HG02970 (cell line): ENCODE measurements around the gene MATN1.

ENCODE experiments used
- ATAC-seq: cut with Tn5 transposase; IDR thresholded peaks from one replicate; pipeline ENCODE4 v1.9.1; 2021; ENCODE audit warnings: mild to moderate bottlenecking, moderate library complexity, moderate number of reproducible peaks; ENCODE audit not compliant: unreplicated experiment, low FRiP score

Gene MATN1

DNA sequence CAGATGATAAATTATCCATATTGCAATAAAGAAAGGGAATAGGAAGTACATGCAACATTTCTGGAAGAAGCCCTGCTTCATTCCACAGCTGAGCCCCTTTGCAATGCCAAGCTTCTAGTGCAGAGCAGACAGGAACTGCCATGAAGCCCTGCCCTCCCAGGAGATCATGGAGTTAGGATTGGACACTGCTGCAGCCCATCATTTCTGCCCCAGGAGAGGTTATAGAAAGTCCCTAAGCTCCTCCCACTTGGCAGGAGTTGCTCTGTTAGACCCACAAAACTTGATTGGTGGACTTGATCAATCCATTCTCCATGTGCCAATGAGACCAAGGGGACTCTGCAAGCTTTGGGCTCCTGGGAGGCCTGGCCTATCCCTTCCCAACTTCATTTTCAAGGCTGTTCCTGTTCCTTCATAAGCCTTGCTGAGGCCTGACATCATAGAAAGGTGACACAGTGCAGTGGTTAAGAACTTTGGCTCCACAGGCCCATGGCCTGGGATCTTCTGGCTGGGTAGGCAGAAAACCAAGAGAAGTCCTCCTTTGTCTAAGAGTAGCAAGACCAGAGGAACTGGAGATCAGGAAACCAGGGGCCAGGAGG, 35.5 kb upstream of the MATN1 start:
- ATAC-seq = no peak

DNA sequence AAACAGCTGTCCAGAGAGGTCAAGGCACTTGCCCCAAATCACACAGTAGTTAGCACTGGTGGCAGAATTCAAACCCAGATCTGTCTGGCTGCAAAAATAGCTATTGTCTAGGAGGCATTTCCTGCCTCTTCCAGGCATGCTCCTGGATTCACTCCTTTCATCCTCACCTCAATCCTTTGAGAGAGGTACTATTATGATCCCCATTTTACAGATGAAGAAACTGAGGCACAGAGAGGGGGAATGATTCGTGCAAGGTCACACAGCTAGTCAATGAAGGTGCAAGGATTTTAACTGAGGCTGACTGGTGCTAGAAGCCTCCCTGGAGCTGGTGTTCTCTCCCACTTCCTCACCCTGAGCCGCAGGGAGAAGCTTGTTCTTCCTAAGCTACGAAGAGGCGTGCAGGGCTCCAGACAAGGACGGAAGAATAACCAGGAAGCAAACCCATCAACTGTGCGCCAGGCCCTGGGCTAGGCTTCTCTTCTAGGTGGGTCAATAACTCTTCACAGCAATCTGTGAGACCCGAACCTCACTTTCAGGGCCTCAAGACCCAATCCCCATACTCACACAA, 34.8 kb upstream of the MATN1 start:
- no peak for ATAC-seq

DNA sequence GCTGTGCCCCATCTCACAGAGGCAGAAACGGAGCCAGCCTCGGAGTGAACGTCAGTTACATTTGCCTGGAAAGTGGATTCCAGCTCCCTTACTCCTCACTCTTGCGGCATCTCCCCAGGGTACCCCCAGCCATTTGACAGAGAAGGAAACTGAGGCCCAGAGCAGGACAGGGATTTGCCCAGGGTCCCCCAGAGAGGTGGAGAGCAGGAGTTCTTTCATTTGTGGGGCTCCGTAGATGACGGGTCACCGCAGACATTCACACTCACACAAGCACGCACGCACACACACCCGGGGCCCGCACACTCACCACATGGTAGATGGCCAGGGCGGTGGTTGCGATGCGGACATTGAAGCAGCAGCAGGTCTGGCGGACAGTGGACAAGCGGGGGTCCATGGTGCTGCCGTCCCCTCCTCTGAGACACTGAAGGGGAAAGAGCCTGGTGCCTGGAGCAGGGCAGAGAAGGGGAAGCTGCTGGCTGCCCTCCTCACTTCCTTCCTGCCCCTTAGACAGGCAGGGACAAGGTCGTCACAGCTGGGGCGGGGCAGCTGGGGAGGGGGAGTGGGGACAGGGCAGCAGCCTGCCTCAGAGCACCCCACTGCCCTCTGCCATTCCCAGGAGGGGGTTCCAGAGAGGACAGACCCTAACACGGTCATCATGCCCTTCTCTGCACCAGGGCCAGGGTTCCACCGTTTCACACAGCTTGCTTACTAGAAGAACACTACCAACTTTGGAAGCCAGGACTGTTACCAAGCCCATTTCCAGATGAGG, 34.2 kb upstream of the MATN1 start, which contains the start of gene LAPTM5:
Gene LAPTM5, minus strand, starts transcription at position 423 of the 769 bp plus-strand sequence. Its CDS starts 29 bp downstream, at position 394.
- no peak for ATAC-seq

DNA sequence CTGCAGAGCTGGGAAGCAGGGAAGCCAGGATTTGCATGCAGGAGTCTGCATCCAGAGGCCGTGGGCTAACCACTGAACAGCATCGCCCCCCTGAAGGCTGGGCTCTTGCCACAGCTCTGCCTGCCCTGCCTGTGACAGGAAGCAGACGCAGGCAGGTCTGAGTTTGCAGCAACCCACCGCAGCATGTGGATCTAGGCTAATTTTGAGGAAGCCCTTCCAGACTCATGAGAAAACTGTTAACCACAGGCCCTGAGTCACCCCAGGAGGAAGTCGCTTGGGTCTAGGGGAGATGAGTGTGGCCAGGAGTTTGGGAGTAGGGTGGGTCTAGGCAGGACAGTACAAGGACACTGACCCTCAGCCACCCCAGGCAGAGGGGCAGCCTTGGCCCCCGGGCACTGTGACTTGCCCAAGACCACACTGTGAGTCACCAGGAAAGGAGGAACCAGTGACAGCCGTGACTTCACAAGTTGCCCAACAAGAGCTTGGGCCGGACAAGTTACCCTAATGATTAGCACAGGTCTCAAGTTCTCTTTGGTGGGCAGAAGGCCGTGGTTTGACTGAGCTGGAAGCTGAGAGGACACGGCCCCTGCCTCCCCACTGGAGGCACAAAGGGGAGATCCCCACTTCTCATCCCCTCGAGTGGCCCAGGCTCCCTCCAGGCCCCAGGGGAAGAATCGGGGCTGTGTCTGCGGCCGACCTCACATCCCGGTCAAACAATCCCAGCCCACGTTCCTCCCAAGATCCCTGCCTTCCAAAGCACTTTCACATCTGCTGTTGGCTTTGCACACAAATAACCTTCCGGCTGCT, 33.4 kb upstream of the MATN1 start:
- no peak for ATAC-seq

DNA sequence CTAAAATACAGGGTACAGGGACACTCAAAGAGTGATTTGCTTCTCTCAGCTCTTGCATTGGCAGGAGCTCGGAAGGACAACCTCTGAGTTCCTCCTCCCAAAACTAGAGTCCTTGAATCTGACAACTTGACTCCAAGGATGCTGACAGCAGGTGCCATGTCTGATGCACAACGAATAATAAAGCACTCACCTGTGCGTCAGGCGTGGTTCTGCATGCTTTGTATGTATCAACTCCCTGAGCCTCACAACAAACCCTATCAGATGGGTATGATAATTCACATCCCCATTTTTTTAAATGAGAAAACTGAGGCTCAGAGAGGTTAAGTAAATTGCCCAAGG, 32.8 kb upstream of the MATN1 start:
- ATAC-seq = no peak

DNA sequence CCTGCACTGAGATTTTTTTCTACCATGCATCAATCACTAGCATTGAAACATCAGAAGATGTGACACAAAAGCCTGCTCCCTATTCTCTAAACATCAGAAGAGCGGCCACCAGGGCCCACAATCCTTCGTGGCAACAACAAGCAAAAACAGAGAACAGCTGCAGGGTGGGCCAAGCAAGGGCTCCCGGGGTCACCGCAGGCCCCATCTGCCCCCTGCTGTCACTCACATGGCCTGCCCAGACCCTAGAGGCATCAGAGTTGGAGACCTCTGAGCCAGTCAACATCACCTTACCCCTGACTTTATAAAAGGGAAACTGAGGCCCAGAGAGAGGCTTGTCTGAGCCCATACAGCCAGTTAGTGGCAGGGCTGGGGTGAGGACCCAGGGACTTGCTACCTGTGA, 32.4 kb upstream of the MATN1 start:
- no peak for ATAC-seq

DNA sequence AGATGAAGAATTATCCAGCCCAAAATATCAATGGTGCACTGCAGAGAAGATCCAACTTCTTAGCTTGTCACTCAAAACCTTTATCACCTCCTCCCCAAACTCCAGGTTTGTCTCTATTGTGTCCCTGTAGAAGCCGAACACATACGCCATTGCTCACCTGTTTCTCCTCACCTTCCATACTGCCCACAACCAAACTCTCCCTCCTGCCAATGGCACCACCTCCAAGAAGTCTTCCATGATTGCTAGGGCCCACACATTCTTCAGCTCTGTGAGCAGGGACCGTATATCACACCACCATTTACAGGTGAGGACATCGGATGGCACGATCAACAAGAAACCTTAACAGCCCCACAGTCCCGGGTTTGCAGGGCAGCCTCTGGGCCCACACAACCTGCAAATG, 31.9 kb upstream of the MATN1 start:
- no peak for ATAC-seq

DNA sequence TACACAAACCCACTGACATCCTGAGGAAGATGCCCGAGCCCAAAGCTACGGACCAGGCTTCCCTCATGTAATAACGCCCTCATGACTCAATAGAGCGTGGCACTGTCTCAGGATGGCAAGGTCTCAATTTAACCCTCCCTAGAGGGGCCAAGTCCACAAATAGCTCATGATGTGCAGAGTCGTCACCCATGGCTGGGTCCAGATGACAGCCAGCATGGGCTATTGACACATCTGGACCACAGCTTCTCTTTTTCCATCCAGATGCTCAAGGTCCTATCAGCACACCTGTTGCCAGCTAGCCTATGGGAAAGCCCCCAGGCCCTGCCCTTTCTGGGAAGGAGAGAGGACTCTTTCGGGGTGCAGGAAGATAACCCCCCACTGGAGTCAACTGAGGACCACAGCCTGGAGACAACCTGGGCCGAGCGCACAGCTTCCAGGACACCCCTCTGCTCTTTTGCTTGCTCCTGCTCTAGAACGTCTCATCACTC, 31.3 kb upstream of the MATN1 start:
- ATAC-seq = no peak

DNA sequence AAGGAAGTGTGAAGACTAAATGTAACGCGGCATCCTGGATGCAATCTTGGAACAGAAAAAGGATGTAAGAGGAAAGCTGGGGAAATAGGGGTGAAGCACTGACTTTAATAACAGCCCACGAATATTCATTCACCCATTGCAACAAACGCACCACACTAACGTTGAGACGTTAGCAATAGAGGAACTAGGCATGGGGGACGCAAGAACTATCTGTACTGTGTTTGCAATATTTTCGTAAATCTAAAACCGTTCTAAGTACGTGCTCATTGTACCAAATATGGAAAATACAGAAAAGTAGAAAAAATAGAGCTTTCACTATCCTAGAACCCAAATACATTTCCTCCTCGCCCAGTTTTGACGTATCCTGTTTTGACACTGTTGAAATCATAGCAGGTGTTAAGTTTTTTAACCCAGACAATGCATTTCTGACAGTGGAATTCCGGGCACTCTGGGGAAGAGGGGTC, 30.3 kb upstream of the MATN1 start:
- no peak for ATAC-seq

DNA sequence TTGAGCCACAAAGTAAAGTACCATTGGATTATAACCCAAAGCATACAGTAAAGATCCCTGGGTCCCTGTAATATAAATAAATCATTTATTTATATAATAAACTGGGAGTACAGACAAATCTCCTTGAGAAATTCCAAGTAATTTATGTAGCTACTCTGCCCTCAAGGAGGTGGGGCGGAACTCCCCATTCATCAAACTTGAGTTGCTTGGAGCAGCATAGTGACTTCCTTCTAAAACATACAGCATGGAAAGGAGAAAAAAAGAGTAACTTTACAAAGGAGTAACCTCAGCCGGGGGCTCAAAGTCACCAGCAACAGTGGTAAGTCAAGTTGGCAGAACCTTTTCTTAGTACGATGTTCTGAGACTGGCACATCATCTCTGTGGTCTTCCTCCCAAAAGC, 29.7 kb upstream of the MATN1 start:
- ATAC-seq = no peak

DNA sequence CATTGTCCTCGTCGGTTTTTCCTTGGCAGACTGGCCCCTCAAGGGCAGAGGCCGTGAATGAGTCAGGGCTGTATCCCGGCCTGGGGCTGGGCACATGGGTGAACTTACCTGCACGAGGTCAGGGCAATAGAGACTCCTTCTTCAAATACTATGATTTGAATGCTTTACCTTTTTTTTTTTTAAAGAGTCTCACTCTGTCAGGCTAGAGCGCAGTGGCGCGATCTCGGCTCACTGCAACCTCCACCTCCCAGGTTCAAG, 29.2 kb upstream of the MATN1 start:
- no peak for ATAC-seq

DNA sequence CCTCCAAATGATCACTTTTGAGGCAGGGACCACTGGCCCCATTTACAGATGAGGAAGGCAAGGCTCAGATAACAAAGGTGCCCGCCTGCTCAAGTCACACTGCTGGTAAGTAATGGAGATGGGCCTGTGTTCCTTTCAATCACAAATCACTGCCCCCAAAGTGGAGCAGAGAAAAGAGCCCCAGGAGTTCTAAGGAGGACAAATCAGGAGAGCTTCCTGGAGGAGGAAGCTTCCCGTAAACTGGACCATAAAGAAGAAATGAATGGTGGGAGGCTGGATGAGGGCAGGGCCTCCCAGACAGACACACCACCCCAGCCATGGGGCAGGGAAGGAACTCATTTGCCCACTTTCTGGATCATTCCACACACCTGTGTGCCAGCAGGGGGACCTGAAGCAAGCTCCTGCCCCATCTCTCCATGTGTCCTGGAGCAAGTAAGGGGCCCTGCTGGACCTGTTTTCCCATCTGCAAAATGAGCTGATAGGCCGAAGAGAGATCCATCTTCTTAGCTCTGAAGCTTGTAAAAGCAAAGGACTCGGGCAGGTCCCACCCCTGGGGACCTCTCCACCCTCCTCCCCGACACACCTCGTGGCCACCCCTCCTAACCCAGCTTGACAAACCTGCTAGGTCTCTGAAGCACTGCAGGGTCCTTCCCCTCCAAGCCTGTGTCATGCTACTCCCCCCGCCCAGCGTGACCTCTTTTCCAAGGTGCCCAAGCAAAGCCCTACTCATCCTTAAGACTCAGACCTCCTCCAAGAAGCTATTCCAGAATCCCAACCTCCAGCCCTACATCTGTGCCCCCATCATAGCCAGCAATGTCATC, 28.7 kb upstream of the MATN1 start:
- ATAC-seq = no peak

DNA sequence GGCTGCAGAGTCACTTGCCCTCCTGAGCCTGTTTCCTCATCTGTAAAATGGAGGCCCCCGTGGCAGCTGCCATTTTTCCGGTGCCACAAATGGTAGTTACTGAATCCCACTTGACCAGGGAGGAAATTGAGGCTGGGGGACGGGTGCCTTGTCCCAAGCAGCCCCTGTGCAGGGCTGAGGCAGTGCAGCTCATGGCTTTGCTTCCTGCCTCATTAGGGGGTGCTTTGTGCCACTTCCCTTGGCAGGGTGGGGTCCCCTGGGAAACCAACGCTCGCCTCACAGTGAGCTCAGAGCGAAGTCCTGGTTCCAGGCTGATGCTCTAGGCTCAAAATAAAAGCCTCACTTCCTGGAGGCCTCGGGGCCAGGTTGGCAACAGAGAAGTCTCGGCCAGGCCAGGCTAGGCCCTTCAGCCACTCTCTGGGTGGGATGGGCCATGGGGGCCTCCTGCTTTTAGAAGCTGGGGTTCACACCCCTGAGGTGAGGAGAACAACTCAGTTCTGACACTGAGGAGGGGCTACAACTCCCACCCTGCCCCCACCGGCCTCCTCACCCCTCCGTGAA, 27.4 kb upstream of the MATN1 start:
- no peak for ATAC-seq

DNA sequence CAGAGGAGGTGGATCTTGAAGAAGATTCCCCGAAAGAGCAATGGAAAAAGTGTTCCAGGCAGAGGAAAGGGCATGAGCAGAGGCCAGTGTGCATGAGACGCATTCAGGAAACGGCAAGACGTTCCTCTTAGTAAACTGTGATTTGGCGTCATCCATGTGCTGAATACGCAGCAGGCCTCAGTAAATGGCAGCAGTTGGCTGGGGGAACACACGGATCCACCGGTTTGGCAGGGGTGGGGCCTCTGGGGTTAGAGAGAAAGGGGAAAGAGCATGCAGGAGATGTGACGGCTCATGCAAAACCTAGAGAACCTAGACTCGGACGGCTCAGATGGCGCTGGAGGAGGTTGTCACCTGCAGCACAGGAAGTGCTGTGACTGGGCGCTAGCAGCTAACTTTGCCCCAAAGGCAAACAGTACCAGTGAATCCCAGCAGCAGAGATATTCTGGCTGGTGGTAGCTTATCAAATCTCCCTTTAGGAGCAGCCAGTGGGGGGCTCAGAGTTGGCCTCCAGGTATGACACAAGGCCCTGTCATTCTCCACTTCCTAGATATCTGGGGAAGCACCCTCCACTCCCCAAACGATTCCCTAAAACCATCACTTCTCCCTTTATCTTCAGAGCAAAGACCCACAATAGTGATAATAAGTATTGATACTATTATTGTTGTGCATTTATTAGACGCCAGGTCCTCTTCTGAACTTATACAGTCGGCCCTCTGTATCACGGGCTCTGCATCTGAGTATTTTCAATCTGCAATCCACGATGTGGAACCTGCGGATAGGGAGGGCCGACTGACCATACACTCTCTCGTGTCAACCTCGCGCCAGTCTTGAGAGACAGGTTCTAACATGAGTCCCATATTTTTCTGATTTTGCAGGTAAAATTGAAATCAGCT, 26.6 kb upstream of the MATN1 start:
- ATAC-seq = no peak

DNA sequence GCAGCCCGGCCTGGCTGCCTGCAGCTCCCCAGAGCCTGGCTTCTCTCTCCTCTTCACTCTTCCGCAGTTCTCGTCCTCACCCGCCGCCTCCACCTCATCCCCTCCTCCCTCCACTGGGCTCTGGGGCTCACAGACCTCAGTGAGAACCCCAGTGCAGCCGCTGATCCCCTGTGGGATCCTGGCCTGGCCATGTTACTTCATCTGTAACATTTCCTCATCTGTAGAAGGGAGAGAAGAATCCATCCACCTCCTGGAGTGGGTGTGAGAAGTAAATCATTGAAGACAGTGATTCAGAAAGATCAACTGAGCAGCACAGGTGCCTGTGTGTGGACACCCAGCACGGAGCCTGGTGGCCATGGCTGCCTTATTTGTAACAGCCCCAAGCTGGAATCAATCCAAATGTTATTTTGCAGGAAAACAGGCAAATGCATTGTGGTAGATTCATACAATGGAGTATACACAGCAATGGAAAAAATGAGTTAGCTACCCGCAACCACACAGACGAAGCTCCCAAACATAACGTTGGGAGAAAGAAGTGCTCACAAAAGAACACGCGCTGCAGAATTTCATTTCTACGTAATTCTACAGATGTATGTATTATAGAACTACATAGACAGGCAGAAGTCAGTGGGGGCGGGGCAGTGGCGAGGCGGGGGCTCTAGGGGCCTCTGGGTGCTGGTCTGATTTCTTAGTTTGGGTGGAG, 25.5 kb upstream of the MATN1 start:
- no peak for ATAC-seq

DNA sequence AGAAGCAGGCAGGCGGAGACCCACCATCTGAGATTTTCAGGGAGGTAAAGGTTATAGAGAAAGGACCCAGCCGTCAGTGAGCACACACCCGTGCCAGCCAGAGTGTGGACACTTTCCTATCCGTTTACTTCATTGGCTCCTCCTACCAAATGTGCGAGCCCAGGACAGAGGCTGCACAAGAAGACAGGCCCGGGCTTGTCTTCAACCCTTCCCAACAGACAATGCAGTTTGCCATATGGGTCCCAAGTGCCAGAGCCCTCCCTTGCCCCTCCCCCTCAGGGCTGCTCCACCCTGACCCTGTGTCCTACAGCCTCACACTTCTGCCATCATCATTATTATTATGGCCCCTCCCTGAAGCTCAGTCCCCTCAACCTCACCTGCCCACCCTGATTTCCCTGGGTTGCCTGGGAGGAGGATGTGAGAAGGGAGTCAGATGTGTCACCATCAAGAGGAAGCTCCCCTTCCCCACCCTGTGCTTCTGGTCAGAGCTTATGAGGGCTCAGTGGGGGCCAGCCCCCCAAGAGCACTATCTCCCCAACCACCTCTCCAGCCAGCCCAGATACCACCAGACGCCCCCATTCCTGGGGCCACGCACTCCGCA, 24.8 kb upstream of the MATN1 start:
- no peak for ATAC-seq

DNA sequence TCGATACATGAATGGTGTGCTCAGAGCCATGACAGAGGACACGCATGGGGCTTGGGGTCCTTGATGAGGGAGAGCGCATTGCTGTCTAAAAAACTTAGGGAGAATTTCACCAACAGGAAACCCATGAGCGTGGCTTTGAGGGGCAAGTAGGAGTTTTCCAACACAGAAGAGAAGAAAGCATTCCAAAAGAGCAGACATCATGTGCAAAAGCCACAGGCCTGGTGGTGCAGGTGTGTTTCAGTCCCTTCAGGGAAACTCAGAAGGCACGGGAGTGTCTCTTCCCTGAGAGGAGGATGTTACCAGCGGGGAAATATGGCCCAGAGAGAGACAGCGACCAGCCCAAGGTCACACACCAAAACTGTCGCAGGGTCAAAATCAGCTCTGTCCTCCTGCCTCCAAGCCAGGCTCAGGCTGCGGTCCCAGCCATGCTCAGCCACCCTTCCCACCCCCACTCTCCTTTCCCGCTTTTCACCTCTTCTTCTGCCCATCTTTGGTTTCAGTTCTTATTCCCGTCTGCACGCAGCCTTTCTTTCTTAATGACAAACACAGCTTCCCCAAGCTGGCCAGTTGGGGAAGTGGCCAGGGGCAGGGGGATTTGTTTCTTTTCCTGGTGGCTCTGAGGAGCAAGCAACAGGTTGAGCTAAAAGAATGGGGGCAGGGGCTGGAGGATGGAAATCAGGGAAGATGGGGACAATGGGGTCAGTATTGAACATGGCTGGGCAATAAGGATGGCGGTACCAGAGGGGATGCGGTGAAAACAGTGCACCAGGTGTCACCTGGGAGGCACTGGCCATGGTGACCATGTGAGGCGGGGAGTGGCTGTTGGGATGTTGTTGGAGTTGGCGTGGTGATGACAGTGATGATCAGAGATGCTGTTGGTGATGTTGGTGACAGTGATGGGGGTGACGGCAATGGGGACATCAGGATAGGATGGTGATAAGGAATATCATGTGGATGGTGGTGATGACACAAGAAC, 23.9 kb upstream of the MATN1 start:
- ATAC-seq = no peak
